Endothelial cell of umbilical vein (primary cell): Measurements from ENCODE around the gene FKRP. TPM values are rescaled to one million over a fixed set of nuclear protein-coding genes. Genes with fewer than 3 reads are reported as not detected.

ENCODE experiments used
- BruUV-seq: library from RNA; stranded (reverse); fragments of 400-500 nt; replicated peaks from 2 replicates; lab custom pipeline; 2021; lab: Mats Ljungman, UMichigan
- CTCF ChIA-PET: fragments of 300-600, 350-600 bp; sonication (Branson Sonifier 250); formaldehyde crosslinking; loops from one replicate; lab custom pipeline; 2021; ENCODE audit warnings: antibody characterized with exemption, inconsistent platforms; lab: Charles Lee
- POLR2A ChIA-PET: fragments of 300-600, 350-600 bp; sonication (Branson Sonifier 250); formaldehyde crosslinking; loops from one replicate; lab custom pipeline; 2021; ENCODE audit warnings: antibody characterized with exemption, inconsistent platforms; lab: Charles Lee
- DNase-seq: peaks from one replicate; pipeline ENCODE4 v3.0.0-alpha.2; 2011; ENCODE audit warnings: low read depth, low spot score
- FAIRE-seq: peaks from 2 replicates; lab custom pipeline; 2011; peaks lifted over from hg19 to GRCh38; lab: Jason Lieb, UNC
- H2AFZ ChIP-seq: 2 replicates; pipeline ENCODE4 v1.6.0; 2012; ENCODE audit warnings: low read depth, low read length, control low read depth, inconsistent platforms
- H3K27ac ChIP-seq: 2 replicates; pipeline ENCODE4 v1.5.1; 2011; ENCODE audit warnings: low read depth, mild to moderate bottlenecking, control low read depth, low read length, moderate library complexity; ENCODE audit not compliant: insufficient read depth
- H3K27me3 ChIP-seq, 2 experiments: 2 replicates each; pipeline versions ENCODE4 v1.6.0 to v1.6.1; 2011; ENCODE audit warnings: low read length in 2 of 2, mixed read lengths in 1 of 2; ENCODE audit not compliant: control insufficient read depth in 2 of 2, insufficient read depth in 2 of 2
- H3K36me3 ChIP-seq, 2 experiments: 2 replicates in 1 of 2; 3 replicates in 1 of 2; pipeline ENCODE4 v1.5.1; 2011; ENCODE audit warnings: low read length in 2 of 2, mild to moderate bottlenecking in 1 of 2, moderate library complexity in 1 of 2; ENCODE audit not compliant: control insufficient read depth in 2 of 2, insufficient read depth in 2 of 2; ENCODE audit errors: extremely low read depth in 1 of 2
- H3K4me1 ChIP-seq: 3 replicates; pipeline ENCODE4 v1.5.1; 2011; ENCODE audit warnings: mild to moderate bottlenecking, low read length; ENCODE audit not compliant: control insufficient read depth, insufficient read depth; ENCODE audit errors: extremely low read depth
- H3K4me2 ChIP-seq: 2 replicates; pipeline ENCODE4 v1.6.1; 2011; ENCODE audit warnings: low read length, control low read depth, mixed read lengths; ENCODE audit not compliant: insufficient read depth
- H3K4me3 ChIP-seq, 3 experiments: fragments of 200-600 bp in 1 of 3; sonication (generic), shearing (Covaris generic) in 1 of 3; replicated peaks in 1 of 3; 2 replicates each; pipeline ENCODE4 v1.5.1; 2011 to 2016; ENCODE audit warnings: control low read depth in 3 of 3, low read length in 3 of 3, mild to moderate bottlenecking in 2 of 3, inconsistent platforms in 1 of 3, low read depth in 1 of 3, moderate library complexity in 1 of 3; ENCODE audit not compliant: insufficient read depth in 1 of 3
- H3K79me2 ChIP-seq: 2 replicates; pipeline ENCODE4 v1.6.0; 2012; ENCODE audit warnings: low read length, inconsistent platforms; ENCODE audit not compliant: control insufficient read depth, insufficient read depth
- H3K9ac ChIP-seq: replicated peaks from 2 replicates; pipeline ENCODE3; 2011; ENCODE audit warnings: low read length, control low read depth; ENCODE audit not compliant: insufficient read depth; ENCODE audit errors: extremely low read depth
- H3K9me1 ChIP-seq: replicated peaks from 3 replicates; pipeline ENCODE4 v1.6.0; 2011; ENCODE audit warnings: mild to moderate bottlenecking, low read length; ENCODE audit not compliant: control insufficient read depth, insufficient read depth; ENCODE audit errors: extremely low read depth
- H3K9me3 ChIP-seq: replicated peaks from 2 replicates; pipeline ENCODE4 v1.5.1; 2012; ENCODE audit warnings: low read length, inconsistent platforms; ENCODE audit not compliant: control insufficient read depth, insufficient read depth
- H4K20me1 ChIP-seq: replicated peaks from 2 replicates; pipeline ENCODE3; 2011; ENCODE audit warnings: mild to moderate bottlenecking, low read length; ENCODE audit not compliant: control insufficient read depth, insufficient read depth; ENCODE audit errors: extremely low read depth
- EZH2 ChIP-seq: IDR thresholded peaks from 2 replicates; pipeline ENCODE4 v1.6.1; 2012; ENCODE audit warnings: borderline replicate concordance, low read depth, mild to moderate bottlenecking, moderate library complexity, low read length, inconsistent platforms; ENCODE audit not compliant: severe bottlenecking
- FOS ChIP-seq: IDR thresholded peaks from 2 replicates; pipeline ENCODE4 v1.6.1; 2011; ENCODE audit warnings: mild to moderate bottlenecking, low read length, moderate library complexity, borderline replicate concordance; ENCODE audit not compliant: insufficient read depth
- GATA2 ChIP-seq: IDR thresholded peaks from 2 replicates; pipeline ENCODE4 v1.7.0; 2011; ENCODE audit warnings: low read depth, mild to moderate bottlenecking, moderate library complexity, mixed read lengths, low read length; ENCODE audit not compliant: insufficient read length, insufficient read depth
- JUN ChIP-seq: IDR thresholded peaks from 2 replicates; pipeline ENCODE4 v1.6.1; 2011; ENCODE audit warnings: borderline replicate concordance, low read depth; ENCODE audit not compliant: insufficient read length, insufficient read depth
- MYC ChIP-seq: IDR thresholded peaks from one replicate; pipeline ENCODE4 v1.6.1; 2011; ENCODE audit warnings: mild to moderate bottlenecking, low read depth, low read length
- POLR2A ChIP-seq: IDR thresholded peaks from 2 replicates; pipeline ENCODE4 v1.6.1; 2012; ENCODE audit warnings: low read depth, mild to moderate bottlenecking, control low read depth, low read length
- POLR2AphosphoS5 ChIP-seq: IDR thresholded peaks from 2 replicates; pipeline ENCODE4 v1.6.1; 2012; ENCODE audit warnings: low read depth, mild to moderate bottlenecking, control low read depth, low read length, moderate library complexity; ENCODE audit not compliant: insufficient read depth
- dilution Hi-C: fragments of 300-500 bp; cut with MboI; formaldehyde crosslinking; loops from one replicate; pipeline ENCODE4 v1.15.0; 2019; ENCODE audit warnings: low sequenced_read_pairs; ENCODE audit not compliant: extremely low pct_ligation_motif_present
- intact Hi-C: fragments of 100-400 bp; cut with micrococcal nuclease; formaldehyde crosslinking; loops from one replicate; pipeline ENCODE4 v1.10.0; 2022
- polyA plus RNA-seq, 4 experiments: library from polyadenylated mRNA; depleted of rRNA in 3 of 4; stranded (reverse) in 3 of 4; unstranded in 1 of 4; fragments of >200 nt; gene quantifications; 2 replicates each; pipeline versions ENCODE4 v1.2.1 to v1.2.3, GENCODE V29; 2011 to 2012; ENCODE audit warnings: missing spikeins in 1 of 4
- total RNA-seq: library from RNA; stranded (reverse); gene quantifications from 2 replicates; pipeline ENCODE4 v1.2.3, GENCODE V29; 2021
- TF ChIP-seq, protein P1 (sequence below): IDR thresholded peaks from 2 replicates; pipeline ENCODE4 v1.6.1; 2011; ENCODE audit not compliant: insufficient read depth, insufficient read length
- TF ChIP-seq, protein P2 (sequence below), 2 donors: IDR thresholded peaks; 1 replicate in 1 of 2; 2 replicates in 1 of 2; pipeline ENCODE4 v1.5.1; 2011; ENCODE audit warnings: low read length in 2 of 2, mild to moderate bottlenecking in 2 of 2, moderate library complexity in 2 of 2, control low read depth in 1 of 2, inconsistent platforms in 1 of 2, low read depth in 1 of 2; ENCODE audit not compliant: insufficient read depth in 1 of 2; ENCODE audit errors: extremely low read depth in 1 of 2

FKRP gene
- total and polyA plus RNA-seq, 2 donors (not counting 3 experiments of a cell fraction or from before 2014, with no cell fraction given): 31.5 to 32.8 TPM

DNA sequence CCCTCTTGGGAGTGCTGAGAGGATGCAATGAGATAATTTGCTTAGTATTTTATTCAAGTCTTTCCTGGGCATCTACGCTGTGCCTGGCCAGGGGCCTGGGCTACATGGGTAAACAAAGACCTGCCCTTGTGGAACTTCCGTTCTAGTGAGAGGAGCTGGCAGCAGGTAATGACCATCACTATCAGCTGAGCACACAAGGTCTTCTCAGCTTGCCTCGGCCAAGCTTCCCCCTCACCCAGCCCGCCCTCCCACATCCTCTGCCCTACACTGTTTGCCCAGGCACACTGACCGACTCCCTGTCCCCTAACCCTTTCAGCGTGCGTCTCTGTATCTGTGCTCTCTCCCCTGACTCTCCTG is 8.6 kb upstream of the FKRP start:
- H3K79me2 ChIP-seq: peaks cover 68% of the 10 kb centered on the region
- no peak for FAIRE-seq
- H3K27me3 ChIP-seq: no peaks in the 10 kb centered on the region
- no peak overlapping the region for H3K4me3 ChIP-seq
- no peak for DNase-seq
- no TSS peak for BruUV-seq
- dilution Hi-C loops (no loop called here), intact Hi-C loops (no loop called here)
- peaks cover 2% of the 10 kb centered on the region for H4K20me1 ChIP-seq
- H3K4me2 ChIP-seq: no peak overlapping the region
- peaks cover 12% of the 10 kb centered on the region for H3K4me1 ChIP-seq
- H3K36me3 ChIP-seq: peaks cover 3 to 30% of the 10 kb centered on the region in 2 experiments
- no peak overlapping the region for H2AFZ ChIP-seq
- ChIA-PET POLR2A (interaction anchor here (0.6 kb wide), 1 partner anchor 101 kb away, joined by 4 read pairs; the partner anchor contains the start of gene GNG8), CTCF (interaction anchor here (0.8 to 1.0 kb wide), 3 partner anchors 9 to 47 kb away, joined by 3 to 6 read pairs (median 3); no protein-coding TSS in a partner anchor)
- no peaks in the 10 kb centered on the region for H3K9me3 ChIP-seq
- no peak overlapping the region for H3K27ac ChIP-seq
- no peaks in the 10 kb centered on the region for H3K9me1 ChIP-seq
- no peak overlapping the region for H3K9ac ChIP-seq
- no peak for TF ChIP-seq MYC
- no peak for TF ChIP-seq JUN
- TF ChIP-seq GATA2: no peak
- TF ChIP-seq, protein P1, sequence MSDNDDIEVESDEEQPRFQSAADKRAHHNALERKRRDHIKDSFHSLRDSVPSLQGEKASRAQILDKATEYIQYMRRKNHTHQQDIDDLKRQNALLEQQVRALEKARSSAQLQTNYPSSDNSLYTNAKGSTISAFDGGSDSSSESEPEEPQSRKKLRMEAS: no peak
- TF ChIP-seq, protein P2, sequence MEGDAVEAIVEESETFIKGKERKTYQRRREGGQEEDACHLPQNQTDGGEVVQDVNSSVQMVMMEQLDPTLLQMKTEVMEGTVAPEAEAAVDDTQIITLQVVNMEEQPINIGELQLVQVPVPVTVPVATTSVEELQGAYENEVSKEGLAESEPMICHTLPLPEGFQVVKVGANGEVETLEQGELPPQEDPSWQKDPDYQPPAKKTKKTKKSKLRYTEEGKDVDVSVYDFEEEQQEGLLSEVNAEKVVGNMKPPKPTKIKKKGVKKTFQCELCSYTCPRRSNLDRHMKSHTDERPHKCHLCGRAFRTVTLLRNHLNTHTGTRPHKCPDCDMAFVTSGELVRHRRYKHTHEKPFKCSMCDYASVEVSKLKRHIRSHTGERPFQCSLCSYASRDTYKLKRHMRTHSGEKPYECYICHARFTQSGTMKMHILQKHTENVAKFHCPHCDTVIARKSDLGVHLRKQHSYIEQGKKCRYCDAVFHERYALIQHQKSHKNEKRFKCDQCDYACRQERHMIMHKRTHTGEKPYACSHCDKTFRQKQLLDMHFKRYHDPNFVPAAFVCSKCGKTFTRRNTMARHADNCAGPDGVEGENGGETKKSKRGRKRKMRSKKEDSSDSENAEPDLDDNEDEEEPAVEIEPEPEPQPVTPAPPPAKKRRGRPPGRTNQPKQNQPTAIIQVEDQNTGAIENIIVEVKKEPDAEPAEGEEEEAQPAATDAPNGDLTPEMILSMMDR (IDR thresholded peaks at IDR 0.05; ENCODE audit: extremely low read depth in 1 of 2, insufficient read depth in 1 of 2, low read depth in 1 of 2, low read length in 2 of 2): no peak
- TF ChIP-seq EZH2: no peak
- no peak for TF ChIP-seq POLR2A
- no peak for TF ChIP-seq FOS
- no peak for TF ChIP-seq POLR2AphosphoS5
